Tibial artery (tissue), 4 donors: ENCODE measurements around the gene HAPLN1.
"Not testable (repeated sequence)": the region's sequence is repeated elsewhere in the genome, so short reads cannot be mapped to it uniquely, and the experiment has no call there.

Source experiments
- DNase-seq, 2 donors: peaks; one replicate each; pipeline ENCODE4 v3.0.0-alpha.2; 2019
- H3K27ac ChIP-seq, 2 donors: fragments of 200-600 bp; sonication (generic) in 1 of 2; 1 replicate in 1 of 2; 2 replicates in 1 of 2; pipeline ENCODE4 v1.5.1; 2018 to 2019; ENCODE audit warnings: mild to moderate bottlenecking in 1 of 2
- H3K27me3 ChIP-seq, 2 donors: fragments of 200-600 bp; sonication (generic) in 1 of 2; one replicate each; pipeline versions ENCODE4 v1.5.1 to v1.6.0; 2016 to 2019
- H3K36me3 ChIP-seq, 3 donors: fragments of 200-600 bp; sonication (generic) in 2 of 3; one replicate each; pipeline ENCODE4 v1.5.1; 2016 to 2019; ENCODE audit warnings: mild to moderate bottlenecking in 2 of 3
- H3K4me1 ChIP-seq, 4 donors: fragments of 200-600 bp; sonication (generic) in 2 of 4; 1 replicate in 3 of 4; 2 replicates in 1 of 4; pipeline ENCODE4 v1.5.1; 2016 to 2019
- H3K4me3 ChIP-seq, 2 donors: fragments of 200-600 bp; sonication (generic) in 1 of 2; 1 replicate in 1 of 2; 2 replicates in 1 of 2; pipeline ENCODE4 v1.5.1; 2018 to 2019; ENCODE audit warnings: mild to moderate bottlenecking in 2 of 2
- H3K9me3 ChIP-seq, 3 donors: fragments of 200-600 bp; sonication (generic) in 1 of 3; one replicate each; pipeline ENCODE4 v1.5.1; 2016 to 2019
- intact Hi-C: fragments of 100-400 bp; cut with DNase I; formaldehyde crosslinking; loops from one replicate; pipeline ENCODE4 v1.15.0; 2023; ENCODE audit warnings: low total_unique reads
- TF ChIP-seq, protein P1 (sequence below), 2 experiments: fragments of 200-600 bp in 1 of 2; fragments of 450-650 bp in 1 of 2; IDR thresholded peaks; one replicate each; pipeline ENCODE4 v1.5.1; 2017 to 2019; ENCODE audit warnings: antibody characterized with exemption in 2 of 2, mild to moderate bottlenecking in 1 of 2, moderate library complexity in 1 of 2

Gene HAPLN1

DNA sequence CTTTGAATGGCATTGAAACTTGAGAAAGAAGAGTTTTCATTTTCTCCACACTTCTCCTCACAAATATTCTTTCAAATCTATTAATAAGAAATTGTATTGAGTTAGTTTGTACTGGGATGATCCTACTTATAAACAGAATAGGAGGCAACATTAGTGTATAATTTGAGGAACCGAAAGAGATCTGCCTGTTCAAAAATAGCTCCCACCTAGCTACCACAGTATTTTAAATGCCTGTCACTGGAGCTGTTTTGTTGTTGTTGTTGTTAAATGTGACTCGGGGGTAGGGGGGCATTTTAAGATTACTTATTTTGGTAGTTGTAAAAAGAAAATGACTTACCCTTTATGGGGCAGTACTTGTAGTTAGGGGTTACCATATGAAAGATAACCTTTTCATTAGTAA, 20.1 kb upstream of the HAPLN1 start:
- TF ChIP-seq, protein P1, sequence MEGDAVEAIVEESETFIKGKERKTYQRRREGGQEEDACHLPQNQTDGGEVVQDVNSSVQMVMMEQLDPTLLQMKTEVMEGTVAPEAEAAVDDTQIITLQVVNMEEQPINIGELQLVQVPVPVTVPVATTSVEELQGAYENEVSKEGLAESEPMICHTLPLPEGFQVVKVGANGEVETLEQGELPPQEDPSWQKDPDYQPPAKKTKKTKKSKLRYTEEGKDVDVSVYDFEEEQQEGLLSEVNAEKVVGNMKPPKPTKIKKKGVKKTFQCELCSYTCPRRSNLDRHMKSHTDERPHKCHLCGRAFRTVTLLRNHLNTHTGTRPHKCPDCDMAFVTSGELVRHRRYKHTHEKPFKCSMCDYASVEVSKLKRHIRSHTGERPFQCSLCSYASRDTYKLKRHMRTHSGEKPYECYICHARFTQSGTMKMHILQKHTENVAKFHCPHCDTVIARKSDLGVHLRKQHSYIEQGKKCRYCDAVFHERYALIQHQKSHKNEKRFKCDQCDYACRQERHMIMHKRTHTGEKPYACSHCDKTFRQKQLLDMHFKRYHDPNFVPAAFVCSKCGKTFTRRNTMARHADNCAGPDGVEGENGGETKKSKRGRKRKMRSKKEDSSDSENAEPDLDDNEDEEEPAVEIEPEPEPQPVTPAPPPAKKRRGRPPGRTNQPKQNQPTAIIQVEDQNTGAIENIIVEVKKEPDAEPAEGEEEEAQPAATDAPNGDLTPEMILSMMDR (IDR thresholded peaks at IDR 0.05) = no peak
- H3K4me1 ChIP-seq = peaks cover 0 to 11% (median 3%) of the 10 kb centered on the region in 4 donors
- no peak overlapping the region for H3K4me3 ChIP-seq
- no peaks in the 10 kb centered on the region for H3K27me3 ChIP-seq
- no peaks in the 10 kb centered on the region for H3K9me3 ChIP-seq
- no peak for DNase-seq
- H3K27ac ChIP-seq = no peak overlapping the region
- no peaks in the 10 kb centered on the region for H3K36me3 ChIP-seq
- intact Hi-C loops = no loop called here

DNA sequence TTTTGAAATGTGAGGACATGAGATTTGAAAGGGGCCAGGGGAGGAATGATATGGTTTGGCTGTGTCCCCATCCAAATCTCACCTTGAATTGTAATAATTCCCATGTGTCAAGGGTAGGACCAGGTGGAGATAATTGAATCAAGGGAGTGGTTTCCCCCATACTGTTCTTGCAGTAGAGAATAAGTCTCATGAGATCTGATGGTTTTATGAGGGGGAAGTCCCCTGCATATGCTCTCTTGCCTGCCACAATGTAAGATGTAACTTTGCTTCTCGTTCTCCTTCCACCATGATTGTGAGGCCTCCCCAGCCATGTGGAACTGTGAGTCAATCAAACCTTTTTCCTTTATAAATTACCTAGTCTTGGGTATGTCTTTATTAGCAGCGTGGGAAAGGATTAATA, 15.5 kb upstream of the HAPLN1 start:
- DNase-seq, intact Hi-C loops: not testable (repeated sequence)

DNA sequence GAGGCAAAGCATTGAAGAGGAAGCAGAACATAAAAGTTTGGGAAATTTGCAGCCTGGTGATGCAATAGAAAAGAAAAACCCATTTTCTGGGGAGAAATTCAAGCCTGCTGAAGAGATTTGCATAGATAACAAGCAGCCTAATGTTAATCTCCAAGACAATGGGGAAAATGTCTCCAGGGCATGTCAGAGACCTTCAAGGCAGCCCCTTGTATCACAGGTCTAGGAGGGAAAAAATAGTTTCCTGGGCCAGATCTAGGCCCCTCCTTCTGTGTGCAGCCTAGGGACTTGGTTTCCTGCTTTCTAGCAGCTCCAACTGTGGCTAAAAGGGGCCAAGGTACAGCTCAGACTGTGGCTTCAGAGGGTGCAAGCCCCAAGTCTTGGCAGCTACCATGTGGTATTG, 14.4 kb upstream of the HAPLN1 start:
- H3K9me3 ChIP-seq, H3K36me3 ChIP-seq, DNase-seq, H3K4me1 ChIP-seq, intact Hi-C loops, H3K27ac ChIP-seq, H3K27me3 ChIP-seq, H3K4me3 ChIP-seq: not testable (repeated sequence)

More for the DNA sequence above, 15.5 kb upstream of the HAPLN1 start:
- H3K4me3 ChIP-seq, H3K36me3 ChIP-seq, H3K9me3 ChIP-seq, H3K27me3 ChIP-seq, H3K27ac ChIP-seq, H3K4me1 ChIP-seq: not testable (repeated sequence)

DNA sequence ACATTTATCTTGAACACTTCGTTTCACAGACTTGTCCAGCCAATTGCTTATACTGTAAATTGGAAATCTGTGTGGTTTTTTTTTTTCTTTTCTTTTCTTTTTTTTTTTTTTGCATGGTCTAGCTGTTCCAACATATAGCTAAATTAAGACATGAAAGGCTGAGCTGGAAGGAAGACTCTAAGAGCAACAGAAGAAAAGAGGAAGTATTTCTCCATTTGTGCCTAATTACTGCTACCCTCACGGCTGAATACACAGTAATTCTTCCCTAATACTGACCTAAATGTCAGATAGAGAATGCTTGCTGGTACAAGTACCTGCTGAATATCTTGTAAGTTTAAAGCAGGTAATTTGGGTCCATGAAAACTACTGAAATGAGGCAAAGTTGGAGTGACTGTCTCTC, 11.0 kb upstream of the HAPLN1 start:
- no peaks in the 10 kb centered on the region for H3K36me3 ChIP-seq
- H3K9me3 ChIP-seq = no peaks in the 10 kb centered on the region
- intact Hi-C loops = no loop called here
- DNase-seq = no peak
- H3K27me3 ChIP-seq = no peaks in the 10 kb centered on the region
- TF ChIP-seq, protein P1 (IDR thresholded peaks at IDR 0.05) = no peak
- no peak overlapping the region for H3K27ac ChIP-seq
- H3K4me1 ChIP-seq = no peaks in the 10 kb centered on the region
- no peak overlapping the region for H3K4me3 ChIP-seq

DNA sequence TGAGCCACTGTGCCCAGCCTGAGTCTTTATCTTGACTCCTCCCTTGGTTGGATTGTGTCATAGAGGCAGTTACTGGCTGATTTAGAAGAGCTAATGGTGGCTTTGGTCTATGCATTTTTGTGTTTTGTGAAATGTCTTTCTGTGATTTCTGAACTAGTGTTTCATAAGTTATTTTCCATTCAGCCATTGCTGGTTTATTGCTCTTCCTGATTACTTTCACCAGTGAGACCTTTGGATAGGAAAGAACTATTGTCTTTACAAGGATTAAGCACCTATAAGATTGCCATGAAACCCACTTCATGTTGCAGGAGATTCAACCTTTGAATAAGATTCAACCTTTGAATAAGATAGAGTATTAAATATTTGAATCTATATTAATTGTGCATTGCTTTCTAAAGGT, 8.7 kb upstream of the HAPLN1 start:
- TF ChIP-seq, protein P1 (IDR thresholded peaks at IDR 0.05) = no peak
- no peak for DNase-seq
- intact Hi-C loops = loop anchor here (10.0 kb wide), 1 partner anchor 545 kb away; no protein-coding TSS in a partner anchor

DNA sequence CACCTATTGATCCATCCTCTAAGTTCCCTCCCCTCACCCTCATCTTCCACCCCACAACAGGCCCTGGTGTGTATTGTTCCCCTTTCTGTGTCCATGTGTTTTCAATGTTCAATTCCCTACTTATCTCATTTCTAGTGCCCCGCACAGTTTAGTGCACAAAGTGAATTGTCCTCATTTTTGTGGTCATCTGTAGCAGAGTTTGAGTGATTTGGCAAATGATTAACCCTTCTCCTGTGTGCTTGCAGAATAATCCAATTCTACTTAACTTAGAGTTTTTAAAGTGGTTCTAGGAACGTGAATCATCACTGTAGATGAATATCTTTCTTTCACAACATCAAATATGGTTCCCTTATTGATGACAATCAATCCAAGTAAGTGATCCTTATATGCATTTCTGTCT, 6.3 kb upstream of the HAPLN1 start:
- TF ChIP-seq, protein P1 (IDR thresholded peaks at IDR 0.05) = no peak
- Histone ChIP-seq H3K4me3 (no peak overlapping the region), H3K27ac (no peak overlapping the region), H3K27me3 (no peaks in the 10 kb centered on the region), H3K36me3 (no peaks in the 10 kb centered on the region), H3K4me1 (peaks cover 0 to 8% (median 0%) of the 10 kb centered on the region in 4 donors), H3K9me3 (no peaks in the 10 kb centered on the region)
- intact Hi-C loops = loop anchor here (10.0 kb wide), 1 partner anchor 548 kb away; no protein-coding TSS in a partner anchor
- DNase-seq = no peak

More for the DNA sequence above, 8.7 kb upstream of the HAPLN1 start:
- no peak overlapping the region for H3K4me3 ChIP-seq
- no peaks in the 10 kb centered on the region for H3K36me3 ChIP-seq
- no peaks in the 10 kb centered on the region for H3K9me3 ChIP-seq
- no peaks in the 10 kb centered on the region for H3K4me1 ChIP-seq
- H3K27ac ChIP-seq = no peak overlapping the region
- no peaks in the 10 kb centered on the region for H3K27me3 ChIP-seq

DNA sequence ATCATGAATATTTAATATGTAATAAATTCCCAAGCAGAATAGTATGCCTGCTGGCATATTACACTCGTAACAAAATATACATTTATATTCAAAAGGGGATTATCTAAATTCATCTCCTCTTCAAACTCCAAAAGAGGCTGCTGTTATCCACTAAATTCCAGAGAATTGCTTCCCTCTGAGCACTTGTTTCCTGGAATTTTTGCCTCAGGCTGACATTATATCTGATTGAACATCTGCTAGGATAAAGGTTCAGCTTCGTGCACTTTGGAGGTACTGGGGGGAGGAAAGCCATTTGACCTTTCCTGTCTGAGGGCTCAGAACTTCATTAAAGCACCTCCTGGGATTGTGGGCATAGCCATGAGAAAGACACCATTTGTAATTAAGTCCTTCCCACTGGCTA, 4.3 kb upstream of the HAPLN1 start:
- no peak overlapping the region for H3K27ac ChIP-seq
- no peak overlapping the region for H3K4me3 ChIP-seq
- no peaks in the 10 kb centered on the region for H3K27me3 ChIP-seq
- intact Hi-C loops = loop anchor here (10.0 kb wide), 1 partner anchor 550 kb away; no protein-coding TSS in a partner anchor
- H3K36me3 ChIP-seq = no peaks in the 10 kb centered on the region
- no peak for DNase-seq
- no peaks in the 10 kb centered on the region for H3K9me3 ChIP-seq
- TF ChIP-seq, protein P1 (IDR thresholded peaks at IDR 0.05) = no peak
- peaks cover 0 to 11% (median 0%) of the 10 kb centered on the region in 4 donors for H3K4me1 ChIP-seq
